NCI-H748 treated with DMSO at 0.1 percent for 48 hours (cell line): Measurements from ENCODE around the gene SLC37A3.
"Not testable (repeated sequence)": the region's sequence is repeated elsewhere in the genome, so short reads cannot be mapped to it uniquely, and the experiment has no call there.

ENCODE experiments used
- DNase-seq: peaks from one replicate; lab custom pipeline; 2025; lab: John Stamatoyannopoulos, UW

SLC37A3 gene

GRCh38 chr7:140347218-140347617 lies 51.1 kb downstream of the SLC37A3 start:
- no peak for DNase-seq

- DNase-seq: no peak
These were observed 52.9 kb downstream of the SLC37A3 start for GRCh38 chr7:140345426-140345825.

GRCh38 chr7:140342727-140343514 lies 55.4 kb downstream of the SLC37A3 start:
- peak; percentile 19 for DNase-seq

- not testable (repeated sequence) for DNase-seq
These were observed 59.4 kb downstream of the SLC37A3 start for GRCh38 chr7:140338959-140339358.

- DNase-seq: no peak
These were observed 63.8 kb downstream of the SLC37A3 start for GRCh38 chr7:140334341-140335057.

- DNase-seq: no peak
These were observed 64.6 kb downstream of the SLC37A3 start for GRCh38 chr7:140333686-140334085.

GRCh38 chr7:140333223-140333622 lies 65.1 kb downstream of the SLC37A3 start:
- no peak for DNase-seq

- DNase-seq: no peak
These were observed 67.7 kb downstream of the SLC37A3 start for GRCh38 chr7:140330595-140330994.

GRCh38 chr7:140330128-140330527 lies 68.2 kb downstream of the SLC37A3 start:
- no peak for DNase-seq

- no peak for DNase-seq
These were observed 71.1 kb downstream of the SLC37A3 start for GRCh38 chr7:140327261-140327661.

GRCh38 chr7:140326116-140326928 lies 72.0 kb downstream of the SLC37A3 start:
- DNase-seq: peak; percentile 56

- no peak for DNase-seq
These were observed 72.7 kb downstream of the SLC37A3 start for GRCh38 chr7:140325600-140325999.

- no peak for DNase-seq
These were observed 73.6 kb downstream of the SLC37A3 start for GRCh38 chr7:140324714-140325113.

GRCh38 chr7:140322759-140323158 lies 75.6 kb downstream of the SLC37A3 start:
- no peak for DNase-seq

- not testable (repeated sequence) for DNase-seq
These were observed 78.3 kb downstream of the SLC37A3 start for GRCh38 chr7:140320078-140320477.

GRCh38 chr7:140317999-140318398 lies 80.3 kb downstream of the SLC37A3 start:
- no peak for DNase-seq

- DNase-seq: no peak
These were observed 80.7 kb downstream of the SLC37A3 start for GRCh38 chr7:140317597-140317996.

- no peak for DNase-seq
These were observed 82.1 kb downstream of the SLC37A3 start for GRCh38 chr7:140316165-140316661.

- no peak for DNase-seq
These were observed 82.7 kb downstream of the SLC37A3 start for GRCh38 chr7:140315498-140316164.

- no peak for DNase-seq
These were observed 83.5 kb downstream of the SLC37A3 start for GRCh38 chr7:140314573-140315480.
